Stimulated activated CD8-positive, alpha-beta memory T cell treated with anti-CD3 and anti-CD28 coated beads, Interleukin-7, amount 100 ng/mL, for 24 hours (primary cell): ENCODE measurements around the gene MECP2.

Experiments used
- DNase-seq: peaks from one replicate; pipeline ENCODE4 v3.0.0-alpha.2; 2020; ENCODE audit warnings: low read depth

Gene MECP2

DNA sequence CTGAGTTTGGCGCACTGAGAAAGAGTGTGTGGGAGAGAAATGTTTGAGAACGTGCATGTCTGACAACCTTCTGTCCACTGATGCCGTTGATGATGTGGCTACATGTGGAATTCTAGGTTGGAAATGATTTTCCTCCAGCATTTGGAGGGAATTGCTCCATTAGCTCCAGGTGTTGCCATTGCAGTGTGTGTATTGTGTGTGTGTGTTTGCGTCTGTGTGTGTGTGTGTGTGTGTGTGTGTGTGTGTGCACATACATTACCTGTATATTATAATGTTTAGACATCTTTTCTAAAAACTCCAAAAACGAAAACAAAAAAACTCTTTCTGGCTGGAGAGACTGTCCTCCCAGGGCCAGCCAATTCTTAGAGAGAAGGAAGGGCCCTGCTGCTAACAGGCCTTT is 18.2 kb upstream of the MECP2 start:
- no peak for DNase-seq

DNA sequence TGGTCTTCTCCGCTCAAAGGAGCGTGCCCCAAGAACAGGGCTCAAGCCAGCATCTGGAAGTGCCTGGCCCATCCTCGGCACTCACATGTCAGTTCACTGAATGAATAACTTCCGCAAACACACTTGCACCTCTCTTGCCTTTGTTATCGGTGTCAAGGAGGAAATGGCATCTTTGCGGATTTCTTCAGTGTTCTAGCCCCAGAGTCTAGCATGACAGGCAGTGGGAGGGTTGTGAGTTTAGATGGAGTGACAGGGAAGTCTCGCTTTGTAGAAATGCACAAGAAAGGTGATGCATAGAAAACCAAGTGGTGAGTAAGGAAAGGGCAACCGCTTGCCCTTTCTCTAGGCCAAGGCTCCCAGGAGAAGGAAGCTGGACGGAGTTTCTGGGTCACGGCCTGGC is 17.6 kb upstream of the MECP2 start:
- no peak for DNase-seq

DNA sequence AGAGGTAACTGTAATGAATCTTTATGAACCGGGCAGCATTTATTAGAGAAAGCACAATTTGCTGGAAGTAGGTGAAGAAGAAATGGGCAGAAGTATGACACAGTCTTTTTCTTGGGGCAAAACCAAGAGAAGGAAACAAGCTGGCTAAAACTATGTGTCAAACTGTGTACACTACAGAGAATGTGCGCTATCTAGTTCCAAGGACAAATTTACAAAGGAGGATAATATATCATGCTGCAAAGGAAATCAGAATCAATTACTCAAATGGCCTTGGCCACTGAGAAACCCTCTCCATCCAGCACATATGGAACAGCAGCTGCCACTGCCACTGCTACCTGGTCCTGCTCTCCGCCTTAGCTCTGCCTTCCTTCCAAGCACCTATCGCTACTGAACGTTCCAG is 17.1 kb upstream of the MECP2 start:
- DNase-seq = no peak

DNA sequence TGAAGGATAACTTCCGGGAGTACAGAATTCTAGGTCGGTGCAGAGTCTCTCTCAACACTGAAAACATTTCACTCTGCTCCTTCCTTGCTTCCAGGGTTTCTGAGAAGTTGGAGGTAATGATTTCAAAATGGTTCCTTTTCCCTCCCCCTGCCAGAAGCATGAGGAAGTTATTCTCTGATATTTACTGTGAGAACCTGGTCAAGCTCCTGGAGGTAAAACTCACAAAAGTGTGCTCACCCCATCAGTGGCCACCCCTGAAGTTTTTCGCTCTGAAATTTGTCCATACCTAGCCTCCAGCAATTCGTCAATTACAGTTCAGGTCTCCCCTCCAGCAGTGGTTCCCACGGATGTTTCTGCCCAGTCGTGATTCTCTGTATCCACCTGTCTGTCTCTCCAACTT is 16.2 kb upstream of the MECP2 start:
- no peak for DNase-seq

DNA sequence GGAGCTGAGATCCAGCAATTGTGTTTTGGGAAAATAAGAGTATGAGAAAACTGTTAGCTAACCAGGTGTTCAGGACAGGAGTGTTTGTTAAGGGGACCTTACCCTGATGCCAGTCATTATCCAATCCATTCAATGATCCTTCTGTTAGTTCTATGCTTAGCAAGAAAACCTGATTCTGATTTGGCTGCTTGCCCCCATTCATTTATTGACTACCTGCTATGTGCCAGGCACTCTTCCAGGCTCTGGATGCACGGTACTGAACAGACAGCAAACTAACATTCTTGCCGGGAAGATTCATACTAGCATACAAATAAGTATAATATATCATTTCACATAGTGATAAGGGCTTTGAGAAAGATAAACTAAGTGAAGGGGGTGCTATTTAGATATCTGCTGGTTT is 1.0 kb upstream of the MECP2 start:
- no peak for DNase-seq

DNA sequence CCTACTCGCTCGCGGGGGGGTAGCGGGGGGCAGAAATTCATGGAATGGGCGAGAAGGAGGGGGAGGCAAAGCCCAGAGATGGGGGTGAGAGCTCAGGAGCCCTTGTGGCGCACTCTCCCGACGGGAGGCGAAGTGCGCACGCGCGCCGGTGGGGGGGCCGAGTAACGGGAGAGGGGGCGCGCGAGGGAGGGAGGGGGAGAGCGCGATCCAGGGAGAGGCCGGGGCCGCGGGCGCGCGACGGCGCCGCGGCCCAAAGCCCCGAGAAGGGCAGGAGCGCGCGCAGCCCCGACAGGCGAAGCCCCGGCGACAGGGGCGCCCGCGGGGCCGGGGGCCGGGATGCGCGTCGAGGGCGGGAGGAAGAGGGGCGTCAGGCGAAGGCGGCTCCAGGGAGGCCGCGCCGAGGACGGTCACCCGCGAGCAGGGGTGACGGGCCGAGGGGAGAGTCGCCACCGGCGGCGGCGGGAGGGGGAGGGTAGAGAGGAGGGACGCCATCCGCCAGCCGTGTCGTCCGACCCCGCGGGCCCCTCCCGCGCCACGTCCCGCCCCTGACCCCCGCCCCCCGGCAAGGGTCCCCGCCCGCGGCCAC is 421 bp downstream of the MECP2 start:
- no peak for DNase-seq

DNA sequence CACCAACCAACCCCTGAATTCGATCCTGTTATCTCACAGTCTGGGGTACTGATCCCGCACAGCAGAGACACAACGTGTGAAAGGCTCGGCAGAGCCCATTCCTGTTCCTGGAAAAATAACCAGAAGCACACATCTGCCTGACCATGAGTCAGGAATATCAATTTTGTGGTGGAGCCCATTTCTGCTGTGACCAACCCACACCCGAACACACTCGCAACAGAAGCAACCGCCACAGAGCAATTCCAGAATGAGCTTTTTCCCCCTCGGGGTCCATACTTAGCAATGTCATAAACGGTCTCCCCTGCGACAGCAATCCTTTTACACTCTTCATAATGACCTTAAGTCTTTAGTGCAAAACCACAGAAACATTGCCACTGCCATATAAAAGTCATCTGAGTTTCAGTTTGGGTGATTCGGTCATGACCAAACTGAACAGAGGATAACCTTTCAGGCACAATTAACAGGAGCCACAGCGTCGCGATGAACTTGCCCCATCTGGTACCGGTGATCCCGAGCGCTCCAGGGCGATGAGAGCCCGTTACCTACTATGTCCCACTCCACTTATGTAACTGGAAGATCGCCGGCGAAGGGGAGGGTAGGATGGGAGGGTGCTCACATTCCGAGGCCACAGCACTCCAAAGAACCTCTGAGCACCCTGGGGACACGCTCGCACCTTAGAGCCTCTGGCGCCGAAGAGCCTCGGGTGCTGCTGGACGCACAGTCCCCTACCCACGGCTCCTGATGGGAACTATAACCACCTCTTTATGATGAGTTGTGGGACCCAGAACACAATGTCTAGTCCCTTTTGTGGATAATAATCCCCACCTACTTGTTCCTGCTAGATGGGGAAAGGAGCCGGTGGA is 1.1 kb downstream of the MECP2 start:
- DNase-seq = no peak

DNA sequence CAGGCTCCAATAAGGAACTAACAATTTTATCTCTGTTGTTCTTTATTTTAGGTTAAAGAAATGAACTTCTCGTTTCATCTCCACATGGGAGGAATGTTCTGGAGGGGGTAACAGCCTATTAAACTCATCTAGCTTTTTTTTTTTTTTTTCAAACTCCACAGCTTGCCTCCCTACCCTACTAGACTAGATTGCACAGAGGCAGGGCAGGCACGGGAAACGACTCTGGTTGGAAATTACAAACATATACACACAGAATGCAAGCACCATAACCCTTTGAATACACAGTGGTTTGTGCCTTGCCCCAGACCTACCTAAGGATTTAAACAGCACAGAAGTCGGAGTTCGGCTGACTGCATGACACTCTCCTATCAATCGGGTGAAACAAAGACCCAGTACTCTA is 2.7 kb downstream of the MECP2 start:
- no peak for DNase-seq

DNA sequence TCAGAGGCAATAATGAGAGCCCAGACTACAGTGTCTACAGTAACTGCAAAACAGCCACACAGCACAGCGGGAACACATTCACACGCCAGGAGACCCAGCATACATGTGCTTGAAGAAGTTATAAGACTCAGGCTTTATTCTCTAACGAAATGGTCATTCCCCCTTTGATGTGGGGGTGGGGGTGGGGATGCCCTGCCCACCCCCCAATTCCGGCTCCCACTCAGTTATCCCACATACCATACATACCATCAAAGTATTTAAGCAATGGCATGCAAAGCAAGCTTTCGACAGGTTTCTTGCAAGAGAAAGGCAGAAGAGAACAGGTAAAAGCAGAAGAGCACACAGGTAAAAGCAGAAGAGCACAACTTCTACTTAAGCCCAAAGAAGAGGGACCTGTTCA is 3.6 kb downstream of the MECP2 start:
- no peak for DNase-seq

DNA sequence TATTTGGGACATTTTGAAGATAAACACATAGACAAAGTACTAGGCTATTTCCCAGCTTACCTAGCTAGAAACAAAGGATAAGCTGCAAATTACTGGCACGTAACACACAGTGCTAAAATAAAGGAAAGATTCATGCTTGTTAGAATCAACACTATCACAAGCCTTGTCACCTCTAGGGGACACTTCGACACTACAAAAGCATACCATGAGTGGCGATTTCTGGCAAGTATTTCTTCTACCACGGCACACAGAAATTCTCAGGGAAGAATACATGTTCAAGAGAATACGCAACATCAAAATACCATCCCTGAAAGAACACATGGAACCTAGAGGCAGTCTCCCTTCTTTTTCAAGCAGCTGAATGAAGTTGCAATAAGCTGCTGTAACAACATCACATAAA is 5.1 kb downstream of the MECP2 start:
- no peak for DNase-seq

DNA sequence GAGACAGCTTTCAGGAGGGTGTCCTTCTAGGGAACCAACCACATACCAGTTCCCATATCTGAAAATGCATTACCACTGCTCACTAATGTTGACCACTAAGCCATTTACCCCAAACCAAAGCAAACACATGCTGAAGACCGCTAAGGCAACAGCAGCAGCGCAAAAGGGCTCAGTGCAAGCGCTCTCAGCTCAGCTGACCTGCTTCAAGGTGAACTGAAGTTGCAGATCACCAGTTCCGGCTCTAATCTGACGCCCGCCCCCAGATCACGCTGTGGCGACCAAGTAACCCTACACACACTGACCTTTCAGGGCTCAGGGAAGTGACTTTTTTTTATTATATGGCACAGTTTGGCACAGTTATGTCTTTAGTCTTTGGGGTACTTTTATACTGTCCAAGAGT is 5.8 kb downstream of the MECP2 start:
- no peak for DNase-seq

DNA sequence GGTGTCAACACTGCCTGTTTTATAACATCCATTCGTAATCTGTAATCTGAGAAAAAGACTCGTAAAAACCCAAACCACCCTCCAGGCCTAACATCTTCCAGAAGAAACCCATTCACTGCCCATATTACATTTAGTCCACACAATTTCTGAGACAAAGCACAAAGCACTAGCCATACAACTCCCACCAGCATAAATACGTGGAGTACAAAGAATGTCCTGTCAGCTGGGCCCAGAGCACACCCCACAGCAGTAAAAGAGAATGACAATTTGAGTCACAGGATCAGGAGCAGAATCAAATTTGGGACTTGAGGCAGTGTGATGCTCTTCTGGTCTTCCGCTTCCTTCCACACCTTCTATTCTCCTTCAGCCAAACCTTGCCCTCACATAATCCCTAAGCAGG is 6.8 kb downstream of the MECP2 start:
- no peak for DNase-seq

DNA sequence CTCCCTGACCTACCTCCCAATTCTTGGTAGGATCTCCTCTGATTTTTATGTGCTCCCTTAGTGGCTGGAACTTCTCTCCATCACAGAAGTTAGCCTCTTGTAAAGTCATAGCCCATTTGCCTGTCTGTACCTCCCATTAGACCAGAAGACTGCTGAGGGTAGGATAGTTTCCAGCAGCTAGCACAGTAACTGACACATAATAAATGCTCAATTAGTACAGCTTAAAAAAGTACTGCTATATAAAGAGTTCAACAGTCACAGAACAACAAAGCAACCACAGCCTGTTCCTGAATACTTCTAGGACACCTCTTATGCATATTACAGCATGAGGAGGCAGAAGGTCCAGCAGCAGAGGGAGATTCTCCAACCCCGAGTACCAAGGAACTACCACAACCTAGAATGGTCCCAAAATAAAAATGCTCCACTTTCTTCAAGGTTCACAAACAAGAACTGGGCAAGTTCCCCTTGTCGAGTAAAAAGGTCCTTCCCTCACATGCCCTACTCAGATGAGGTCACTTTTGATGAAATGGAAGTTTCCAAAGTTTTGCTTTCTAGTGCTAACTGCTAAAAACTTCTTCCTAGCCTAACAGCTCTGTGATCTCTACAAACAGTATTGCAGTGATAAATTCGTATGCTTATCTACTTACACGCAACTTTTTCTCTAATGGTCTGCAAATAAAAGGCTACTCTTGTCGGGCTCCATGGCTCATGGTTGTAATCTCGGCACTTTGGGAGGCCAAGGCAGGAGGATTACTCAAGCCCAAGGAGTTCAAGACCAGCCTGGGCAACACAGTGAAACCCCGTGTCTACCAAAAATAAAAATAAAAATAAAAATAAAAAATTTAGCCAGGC is 12.8 kb downstream of the MECP2 start:
- DNase-seq = no peak

DNA sequence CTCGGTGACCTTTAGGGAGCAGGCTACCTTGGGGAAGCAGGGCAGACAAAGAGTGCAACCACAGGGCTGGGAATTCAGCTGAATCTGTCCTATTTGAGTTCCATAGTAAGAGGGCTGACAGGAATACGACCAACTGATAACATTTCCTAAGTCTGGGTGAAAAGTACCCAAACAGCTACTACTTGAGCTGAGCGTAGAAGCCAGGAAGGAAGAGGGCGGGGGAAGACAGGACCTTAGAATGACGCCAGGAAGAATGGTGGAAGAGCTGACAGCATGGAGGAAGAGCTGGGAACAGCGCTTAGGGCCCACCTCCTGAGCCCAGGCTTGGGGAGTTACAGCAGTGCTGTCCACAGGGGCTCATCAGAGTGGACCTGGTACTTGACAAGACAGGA is 14.4 kb downstream of the MECP2 start:
- DNase-seq = no peak

DNA sequence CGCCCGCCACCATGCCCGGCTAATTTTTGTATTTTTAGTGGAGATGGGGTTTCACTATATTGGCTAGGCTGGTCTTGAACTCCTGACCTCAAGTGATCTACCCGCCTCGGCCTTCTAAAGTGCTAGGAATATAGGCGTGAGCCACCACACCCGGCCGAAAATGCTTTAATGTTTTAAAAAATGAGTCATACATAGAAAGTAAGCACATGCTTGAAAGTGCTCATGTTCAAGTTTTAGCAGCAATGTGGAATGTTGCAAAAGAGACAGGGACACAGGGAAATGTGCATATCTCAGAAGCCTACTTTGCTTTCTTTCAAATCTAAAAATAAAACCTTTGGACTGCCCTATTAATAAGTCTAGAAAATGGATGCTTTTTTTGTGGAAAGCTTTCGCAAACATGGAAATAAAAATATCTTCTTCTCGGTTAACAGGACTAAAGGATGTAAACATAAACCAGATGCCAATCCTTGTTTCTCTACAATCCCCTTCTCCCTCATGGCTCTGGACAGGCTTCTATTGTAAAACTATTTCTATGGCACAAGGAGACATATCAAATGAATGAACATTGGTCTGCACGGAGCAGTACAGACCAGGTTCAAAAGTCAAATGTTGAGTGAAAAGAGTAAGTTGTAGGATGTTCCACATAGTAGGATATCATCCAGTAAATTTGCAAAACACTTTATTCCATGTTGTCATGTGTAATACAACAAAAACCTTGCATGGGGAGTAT is 15.0 kb downstream of the MECP2 start:
- DNase-seq = no peak

DNA sequence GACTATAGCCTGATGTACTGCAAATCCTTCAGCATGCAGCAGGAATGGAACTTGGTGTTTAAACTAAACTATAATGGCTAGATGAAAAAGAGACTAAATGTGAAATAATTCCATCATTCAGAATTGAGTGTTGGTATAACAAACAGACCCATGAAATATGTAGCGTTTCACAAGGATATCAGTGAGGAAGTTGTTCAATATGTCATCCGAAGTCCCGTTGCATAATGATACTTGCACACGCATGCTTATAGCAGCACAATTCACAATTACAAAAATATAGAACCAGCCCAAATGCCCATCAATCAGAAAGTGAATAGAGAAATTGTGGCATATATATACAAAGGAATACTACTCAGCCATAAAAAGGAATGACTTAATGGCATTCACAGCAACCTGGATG is 20.4 kb downstream of the MECP2 start:
- DNase-seq = no peak

DNA sequence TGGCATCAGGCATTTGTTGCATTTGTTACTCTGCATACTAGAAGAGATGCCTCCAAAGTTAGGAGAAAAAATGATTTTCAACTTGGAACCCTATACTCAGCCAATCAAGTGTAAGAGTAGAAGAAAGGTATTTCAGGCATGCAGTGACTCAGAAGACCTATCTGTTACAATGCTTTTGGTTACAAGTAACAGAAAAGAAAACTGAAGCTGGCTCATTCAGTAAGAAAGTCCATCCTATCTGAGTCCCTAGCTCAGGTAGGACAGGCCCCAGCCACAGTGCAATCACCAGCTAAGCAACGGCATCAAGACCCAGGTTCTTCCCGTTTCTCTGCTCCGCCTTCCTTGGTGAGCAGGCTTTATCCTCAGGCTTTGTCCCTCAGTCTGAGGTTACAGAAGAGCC is 23.3 kb downstream of the MECP2 start:
- DNase-seq = no peak

DNA sequence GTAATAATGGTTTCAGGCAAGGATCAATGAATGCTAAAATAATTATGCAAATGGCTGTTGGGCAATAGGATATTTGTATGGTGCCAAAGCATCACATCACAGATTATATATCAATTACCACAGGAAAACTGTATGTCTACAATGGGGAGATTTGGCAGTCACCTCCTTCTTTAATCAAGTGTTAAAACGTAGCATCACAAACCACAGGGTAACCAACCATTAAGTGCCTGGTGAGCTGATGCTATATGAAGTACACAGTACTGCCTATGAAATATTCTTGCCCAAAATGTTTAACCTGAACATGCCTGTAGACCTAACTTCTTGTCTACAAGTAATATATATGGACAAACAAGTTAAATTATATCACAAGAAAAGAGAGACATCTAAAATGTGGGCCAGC is 25.3 kb downstream of the MECP2 start:
- DNase-seq = no peak

DNA sequence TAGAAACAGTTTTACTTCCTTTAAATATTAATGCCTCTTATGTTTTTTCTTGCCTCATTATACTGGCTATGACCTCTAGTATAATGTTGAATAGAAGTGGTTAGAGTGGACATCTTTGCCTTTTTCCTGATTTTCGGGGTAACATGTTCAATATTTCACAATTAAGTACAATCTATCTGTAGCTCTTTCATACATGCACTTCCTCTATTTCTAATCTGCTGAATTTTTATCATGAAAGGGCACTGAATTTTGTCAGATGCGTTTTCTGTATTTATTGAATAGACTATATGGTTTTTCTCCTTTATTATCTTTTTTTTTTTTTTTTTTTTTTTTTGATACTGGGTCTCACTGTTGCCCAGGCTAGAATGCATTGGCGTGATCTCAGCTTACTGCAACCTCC is 29.0 kb downstream of the MECP2 start:
- no peak for DNase-seq

DNA sequence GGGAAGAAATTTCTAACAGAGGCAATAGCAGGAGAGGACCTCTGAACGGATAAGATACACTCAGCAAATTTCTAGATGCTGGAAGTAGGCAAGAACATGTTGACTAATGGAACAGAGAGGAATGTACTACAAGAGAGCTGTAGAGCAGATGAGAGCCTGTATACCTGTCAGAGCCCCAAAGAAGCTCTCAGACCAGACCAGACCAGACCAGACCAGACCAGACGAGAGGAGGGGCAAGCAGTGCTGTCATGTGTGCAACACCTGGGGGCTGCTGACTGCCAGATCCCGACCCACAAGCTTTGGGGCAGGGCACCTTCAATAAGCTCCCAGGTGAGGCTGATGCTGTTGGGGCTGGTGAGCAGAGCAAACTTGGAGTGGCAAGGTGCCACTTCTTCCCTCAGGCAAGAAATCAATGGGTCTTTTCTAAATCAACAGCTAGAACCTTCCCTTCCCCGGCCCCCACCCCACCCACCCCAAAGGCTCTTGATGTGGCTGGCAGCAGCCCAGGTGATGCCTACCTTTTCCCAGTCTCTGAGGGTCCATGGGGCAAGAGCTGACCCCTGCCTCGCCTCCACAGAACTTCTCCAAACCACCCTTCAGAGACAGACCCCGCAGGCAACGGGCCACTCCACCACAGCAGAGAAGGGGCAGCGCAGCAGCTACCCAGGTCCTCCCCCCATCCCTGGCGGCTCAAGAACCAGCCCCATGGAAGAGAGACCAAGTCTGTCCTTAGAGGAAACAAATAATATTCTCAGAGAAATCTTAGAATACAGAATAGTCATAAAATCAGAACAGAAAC is 32.7 kb downstream of the MECP2 start:
- no peak for DNase-seq

DNA sequence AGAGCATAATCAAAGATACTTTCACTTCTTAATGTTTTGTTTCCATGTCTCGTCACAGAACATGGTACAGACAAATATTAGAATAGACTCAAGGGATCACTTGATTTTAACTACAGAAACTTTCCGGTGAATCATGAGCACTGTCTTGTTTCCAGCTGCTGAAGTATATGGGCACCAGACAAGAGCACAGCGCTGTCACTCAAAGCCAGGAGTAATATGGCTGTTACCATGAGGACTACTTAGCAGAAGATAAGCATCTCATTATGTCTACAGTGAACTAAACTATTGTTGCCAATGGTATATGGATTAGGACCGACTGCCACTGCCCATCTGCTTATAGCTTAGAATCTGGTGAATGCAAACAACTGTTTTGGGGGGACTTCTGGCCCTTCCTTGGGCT is 34.3 kb downstream of the MECP2 start:
- no peak for DNase-seq

DNA sequence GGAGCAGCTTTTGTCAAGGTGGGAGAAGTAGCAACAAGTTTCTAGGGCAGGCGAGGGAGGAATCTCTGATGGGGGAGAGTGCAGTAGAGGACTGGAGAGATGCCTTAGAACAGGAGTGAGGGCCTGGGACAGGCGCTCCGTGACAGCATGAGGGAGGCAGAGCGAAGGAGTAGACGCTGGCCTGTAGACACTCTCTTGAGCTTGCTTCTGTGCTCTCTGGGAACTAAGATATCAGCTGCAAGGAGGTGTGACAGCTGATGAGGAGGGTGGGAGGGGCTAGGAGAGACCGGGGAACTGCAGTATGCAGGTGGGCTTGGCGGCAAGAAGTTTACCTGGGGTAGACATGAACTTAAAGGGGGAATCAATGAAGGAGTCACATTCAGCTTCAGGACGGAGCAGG is 35.7 kb downstream of the MECP2 start:
- no peak for DNase-seq
